ENCODE results near the gene LINGO1. TPM values are rescaled to one million over a fixed set of nuclear protein-coding genes. Genes with fewer than 3 reads are reported as not detected.

Gene LINGO1
- total and polyA plus RNA-seq, 2 donors (not counting 1 experiment from before 2014, with no cell fraction given) = 0.05 TPM; not detected in 1

- H3K4me2 ChIP-seq (ENCODE audit: extremely low read depth, insufficient read depth, low read length) = no peak overlapping the region
- H3K4me1 ChIP-seq (ENCODE audit: control insufficient read depth, extremely low read depth, insufficient read depth, low read length) = no peaks in the 10 kb centered on the region
- no peaks in the 10 kb centered on the region for H4K20me1 ChIP-seq (ENCODE audit: control insufficient read depth, extremely low read depth, insufficient read depth, low read length)
- H3K79me2 ChIP-seq (ENCODE audit: control insufficient read depth, insufficient read depth, low read length) = no peaks in the 10 kb centered on the region
- TF ChIP-seq, protein P1, sequence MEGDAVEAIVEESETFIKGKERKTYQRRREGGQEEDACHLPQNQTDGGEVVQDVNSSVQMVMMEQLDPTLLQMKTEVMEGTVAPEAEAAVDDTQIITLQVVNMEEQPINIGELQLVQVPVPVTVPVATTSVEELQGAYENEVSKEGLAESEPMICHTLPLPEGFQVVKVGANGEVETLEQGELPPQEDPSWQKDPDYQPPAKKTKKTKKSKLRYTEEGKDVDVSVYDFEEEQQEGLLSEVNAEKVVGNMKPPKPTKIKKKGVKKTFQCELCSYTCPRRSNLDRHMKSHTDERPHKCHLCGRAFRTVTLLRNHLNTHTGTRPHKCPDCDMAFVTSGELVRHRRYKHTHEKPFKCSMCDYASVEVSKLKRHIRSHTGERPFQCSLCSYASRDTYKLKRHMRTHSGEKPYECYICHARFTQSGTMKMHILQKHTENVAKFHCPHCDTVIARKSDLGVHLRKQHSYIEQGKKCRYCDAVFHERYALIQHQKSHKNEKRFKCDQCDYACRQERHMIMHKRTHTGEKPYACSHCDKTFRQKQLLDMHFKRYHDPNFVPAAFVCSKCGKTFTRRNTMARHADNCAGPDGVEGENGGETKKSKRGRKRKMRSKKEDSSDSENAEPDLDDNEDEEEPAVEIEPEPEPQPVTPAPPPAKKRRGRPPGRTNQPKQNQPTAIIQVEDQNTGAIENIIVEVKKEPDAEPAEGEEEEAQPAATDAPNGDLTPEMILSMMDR (conservative IDR thresholded peaks at IDR 0.05 in 1 of 2, IDR thresholded peaks at IDR 0.05 in 1 of 2; ENCODE audit: low read depth in 1 of 2, low read length in 2 of 2) = no peak
- no peak for TF ChIP-seq EZH2 (IDR thresholded peaks at IDR 0.05; ENCODE audit: low read length, missing control alignments)
- peaks cover 3% of the 10 kb centered on the region for H3K27me3 ChIP-seq (ENCODE audit: control insufficient read depth, insufficient read depth, low read length)
- H3K27ac ChIP-seq (ENCODE audit: insufficient read depth, low read length) = no peak overlapping the region
- H3K4me3 ChIP-seq (replicated peaks in 1 of 4; ENCODE audit: control extremely low read depth in 1 of 4, insufficient read depth in 1 of 4, low read depth in 3 of 4, low read length in 4 of 4) = no peak overlapping the region
- no peak overlapping the region for H3K9ac ChIP-seq (ENCODE audit: insufficient read depth, low read length)
- H3K9me3 ChIP-seq (ENCODE audit: control insufficient read depth, insufficient read depth, low read depth, low read length) = no peaks in the 10 kb centered on the region
- no peak overlapping the region for H2AFZ ChIP-seq (ENCODE audit: low read length)
- H3K36me3 ChIP-seq (ENCODE audit: control insufficient read depth, insufficient read depth, low read length) = no peaks in the 10 kb centered on the region
- no peak for DNase-seq (ENCODE audit: low read depth in 2 of 2)
Observed at GRCh38 chr15:77616072-77616471, 16.6 kb downstream of the LINGO1 start.

DNA sequence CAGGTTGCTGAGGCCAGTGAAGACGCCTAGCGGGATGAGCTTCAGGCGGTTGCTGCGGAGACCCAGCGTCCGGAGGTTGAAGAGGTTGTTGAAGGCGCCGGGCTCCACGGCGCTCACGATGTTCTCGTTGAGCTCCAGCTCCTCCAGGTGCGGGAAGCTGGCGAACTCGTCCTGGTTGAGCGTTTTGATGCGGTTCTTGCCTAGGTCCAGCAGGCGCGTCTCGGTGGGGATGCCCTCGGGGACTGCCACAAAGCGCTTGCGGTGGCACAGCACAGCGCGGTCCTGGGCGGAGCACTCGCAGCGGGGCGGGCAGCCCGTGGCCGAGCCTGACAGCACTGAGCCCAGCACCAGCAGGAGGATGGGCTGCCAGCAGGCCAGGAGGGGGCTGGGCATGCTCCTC lies 17.2 kb downstream of the LINGO1 start:
- no peak overlapping the region for H3K9ac ChIP-seq (ENCODE audit: insufficient read depth, low read length)
- H3K27ac ChIP-seq (ENCODE audit: insufficient read depth, low read length) = no peak overlapping the region
- H3K36me3 ChIP-seq (ENCODE audit: control insufficient read depth, insufficient read depth, low read length) = no peaks in the 10 kb centered on the region
- DNase-seq (ENCODE audit: low read depth in 2 of 2) = no peak
- TF ChIP-seq, protein P1 (conservative IDR thresholded peaks at IDR 0.05 in 1 of 2, IDR thresholded peaks at IDR 0.05 in 1 of 2; ENCODE audit: low read depth in 1 of 2, low read length in 2 of 2) = no peak
- no peak for TF ChIP-seq EZH2 (IDR thresholded peaks at IDR 0.05; ENCODE audit: low read length, missing control alignments)
- no peaks in the 10 kb centered on the region for H4K20me1 ChIP-seq (ENCODE audit: control insufficient read depth, extremely low read depth, insufficient read depth, low read length)
- H3K4me1 ChIP-seq (ENCODE audit: control insufficient read depth, extremely low read depth, insufficient read depth, low read length) = no peaks in the 10 kb centered on the region
- no peak overlapping the region for H3K4me2 ChIP-seq (ENCODE audit: extremely low read depth, insufficient read depth, low read length)
- H3K4me3 ChIP-seq (replicated peaks in 1 of 4; ENCODE audit: control extremely low read depth in 1 of 4, insufficient read depth in 1 of 4, low read depth in 3 of 4, low read length in 4 of 4) = no peak overlapping the region
- peaks cover 2% of the 10 kb centered on the region for H3K27me3 ChIP-seq (ENCODE audit: control insufficient read depth, insufficient read depth, low read length)
- H3K9me3 ChIP-seq (ENCODE audit: control insufficient read depth, insufficient read depth, low read depth, low read length) = no peaks in the 10 kb centered on the region
- no peaks in the 10 kb centered on the region for H3K79me2 ChIP-seq (ENCODE audit: control insufficient read depth, insufficient read depth, low read length)
- H2AFZ ChIP-seq (ENCODE audit: low read length) = no peak overlapping the region

DNA sequence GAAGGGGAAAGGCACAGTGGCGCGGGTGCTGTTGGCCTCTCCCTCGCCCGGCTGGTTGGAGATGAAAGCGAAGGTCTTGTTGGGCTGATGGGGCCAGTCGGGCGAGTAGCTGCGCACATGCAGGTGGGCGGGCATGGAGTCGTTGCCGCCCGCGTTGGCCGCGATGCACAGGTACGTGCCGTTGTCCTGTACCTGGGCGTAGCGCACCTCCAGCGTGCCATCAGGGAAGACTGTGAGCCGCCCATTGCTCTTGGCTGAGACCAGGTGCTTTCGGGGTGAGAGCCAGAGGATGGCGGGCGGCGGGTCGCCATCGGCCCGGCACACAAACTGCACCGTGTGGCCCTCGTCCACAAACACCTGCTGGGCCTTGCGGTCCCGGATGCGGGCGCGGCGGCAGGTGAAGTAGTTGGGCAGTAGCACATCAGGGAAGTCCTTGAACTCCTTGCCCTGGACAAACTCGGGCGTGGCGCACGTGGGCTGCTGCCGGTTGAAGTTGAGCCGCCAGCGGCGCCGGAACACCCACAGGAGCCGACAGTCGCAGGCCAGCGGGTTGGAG lies 18.4 kb downstream of the LINGO1 start:
- no peak for DNase-seq (ENCODE audit: low read depth in 2 of 2)
- TF ChIP-seq, protein P1 (conservative IDR thresholded peaks at IDR 0.05 in 1 of 2, IDR thresholded peaks at IDR 0.05 in 1 of 2; ENCODE audit: low read depth in 1 of 2, low read length in 2 of 2) = no peak
- no peak for TF ChIP-seq EZH2 (IDR thresholded peaks at IDR 0.05; ENCODE audit: low read length, missing control alignments)
- no peak overlapping the region for H3K27ac ChIP-seq (ENCODE audit: insufficient read depth, low read length)

More for the DNA sequence above, 18.4 kb downstream of the LINGO1 start:
- Histone ChIP-seq H3K9me3 (ENCODE audit: control insufficient read depth, insufficient read depth, low read depth, low read length) (no peaks in the 10 kb centered on the region), H3K4me2 (ENCODE audit: extremely low read depth, insufficient read depth, low read length) (no peak overlapping the region), H3K4me1 (ENCODE audit: control insufficient read depth, extremely low read depth, insufficient read depth, low read length) (no peaks in the 10 kb centered on the region), H3K27me3 (ENCODE audit: control insufficient read depth, insufficient read depth, low read length) (no peaks in the 10 kb centered on the region), H3K36me3 (ENCODE audit: control insufficient read depth, insufficient read depth, low read length) (no peaks in the 10 kb centered on the region), H2AFZ (ENCODE audit: low read length) (no peak overlapping the region), H3K79me2 (ENCODE audit: control insufficient read depth, insufficient read depth, low read length) (no peaks in the 10 kb centered on the region), H3K4me3 (replicated peaks in 1 of 4; ENCODE audit: control extremely low read depth in 1 of 4, insufficient read depth in 1 of 4, low read depth in 3 of 4, low read length in 4 of 4) (no peak overlapping the region), H3K9ac (ENCODE audit: insufficient read depth, low read length) (no peak overlapping the region), H4K20me1 (ENCODE audit: control insufficient read depth, extremely low read depth, insufficient read depth, low read length) (no peaks in the 10 kb centered on the region)

Measured in fibroblast of lung (primary cell).